ENCODE measurements around the gene IGFL4. TPM values are rescaled to one million over a fixed set of nuclear protein-coding genes. Genes with fewer than 3 reads are reported as not detected.
A peak's percentile ranks its signal among the peaks of the same experiment; 100 is the strongest.
"Not testable (repeated sequence)": the region's sequence is repeated elsewhere in the genome, so short reads cannot be mapped to it uniquely, and the experiment has no call there.

Gene IGFL4
- total RNA-seq, 1 donor from 2014 or later, result 0.84 TPM

DNA sequence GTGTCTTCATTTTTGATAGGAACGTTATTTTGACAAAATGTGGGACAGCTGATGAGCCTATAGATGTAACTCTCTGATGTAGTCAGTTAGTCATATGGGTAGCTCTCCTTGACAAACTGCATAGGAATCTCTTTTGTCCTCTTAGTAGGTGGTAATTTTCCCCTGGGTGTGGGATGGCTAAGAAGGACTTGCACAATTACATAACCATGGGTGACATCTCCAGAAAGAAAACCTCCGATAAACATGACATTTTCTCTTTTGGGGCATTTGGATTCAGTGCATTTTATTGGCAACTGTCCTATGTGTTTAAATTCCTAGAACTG is 41.9 kb upstream of the IGFL4 start:
- no peak overlapping the region for H3K4me3 Mint-ChIP-seq (ENCODE audit: low read depth)
- TF ChIP-seq, protein P1, sequence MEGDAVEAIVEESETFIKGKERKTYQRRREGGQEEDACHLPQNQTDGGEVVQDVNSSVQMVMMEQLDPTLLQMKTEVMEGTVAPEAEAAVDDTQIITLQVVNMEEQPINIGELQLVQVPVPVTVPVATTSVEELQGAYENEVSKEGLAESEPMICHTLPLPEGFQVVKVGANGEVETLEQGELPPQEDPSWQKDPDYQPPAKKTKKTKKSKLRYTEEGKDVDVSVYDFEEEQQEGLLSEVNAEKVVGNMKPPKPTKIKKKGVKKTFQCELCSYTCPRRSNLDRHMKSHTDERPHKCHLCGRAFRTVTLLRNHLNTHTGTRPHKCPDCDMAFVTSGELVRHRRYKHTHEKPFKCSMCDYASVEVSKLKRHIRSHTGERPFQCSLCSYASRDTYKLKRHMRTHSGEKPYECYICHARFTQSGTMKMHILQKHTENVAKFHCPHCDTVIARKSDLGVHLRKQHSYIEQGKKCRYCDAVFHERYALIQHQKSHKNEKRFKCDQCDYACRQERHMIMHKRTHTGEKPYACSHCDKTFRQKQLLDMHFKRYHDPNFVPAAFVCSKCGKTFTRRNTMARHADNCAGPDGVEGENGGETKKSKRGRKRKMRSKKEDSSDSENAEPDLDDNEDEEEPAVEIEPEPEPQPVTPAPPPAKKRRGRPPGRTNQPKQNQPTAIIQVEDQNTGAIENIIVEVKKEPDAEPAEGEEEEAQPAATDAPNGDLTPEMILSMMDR (IDR thresholded peaks at IDR 0.05; ENCODE audit: unreplicated experiment), result no peak
- no peak for DNase-seq (ENCODE audit: low spot score, unreplicated experiment)
- H3K27me3 Mint-ChIP-seq, result peaks cover 3% of the 10 kb centered on the region
- H3K4me1 Mint-ChIP-seq (ENCODE audit: low read depth), result no peaks in the 10 kb centered on the region
- peaks cover 10% of the 10 kb centered on the region for H3K9me3 Mint-ChIP-seq (ENCODE audit: low read depth)
- no peaks in the 10 kb centered on the region for H3K36me3 Mint-ChIP-seq (ENCODE audit: insufficient read depth)
- H3K27ac Mint-ChIP-seq, result no peak overlapping the region

DNA sequence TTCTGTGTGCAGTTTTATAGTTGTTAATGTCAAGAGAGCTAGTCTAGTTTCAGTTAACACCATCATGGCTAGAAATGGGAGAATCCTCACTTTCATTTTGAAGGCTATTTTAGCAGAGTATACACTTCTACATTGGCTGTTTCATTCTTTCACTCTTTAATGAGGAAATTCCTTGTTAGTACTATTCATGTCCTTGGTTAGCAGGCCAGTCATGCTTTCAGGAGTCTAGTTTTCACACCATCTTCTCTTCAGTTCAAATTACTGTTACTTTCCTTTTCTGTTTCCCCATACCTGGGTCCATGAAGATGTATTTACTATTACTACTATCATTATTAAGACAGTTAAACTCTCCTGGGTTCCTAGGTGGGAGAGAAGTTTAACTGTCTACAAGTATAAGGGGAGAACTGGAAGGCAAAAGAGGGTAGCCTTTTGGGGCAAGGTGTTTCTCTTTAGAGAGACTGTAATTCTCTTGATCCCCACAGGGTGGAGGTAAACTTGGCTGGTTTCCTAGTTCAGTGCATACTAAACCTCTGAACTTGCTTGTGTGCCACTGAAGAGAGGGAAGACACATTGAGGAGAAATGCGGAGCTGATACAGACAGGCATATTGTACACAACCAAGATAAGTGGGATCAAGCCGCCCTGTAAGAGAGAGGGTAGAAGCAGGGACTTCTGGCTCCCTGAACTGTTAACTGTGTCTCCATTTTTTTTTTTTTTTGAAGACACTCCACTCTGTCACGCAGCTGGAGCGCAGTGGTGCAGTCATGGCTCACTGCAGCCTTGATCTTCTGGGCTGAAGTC is 41.3 kb upstream of the IGFL4 start:
- TF ChIP-seq, protein P1 (IDR thresholded peaks at IDR 0.05; ENCODE audit: unreplicated experiment), result peak; percentile 71
- H3K36me3 Mint-ChIP-seq (ENCODE audit: insufficient read depth), result no peaks in the 10 kb centered on the region
- peaks cover 7% of the 10 kb centered on the region for H3K27me3 Mint-ChIP-seq
- H3K9me3 Mint-ChIP-seq (ENCODE audit: low read depth), result peaks cover 10% of the 10 kb centered on the region
- H3K27ac Mint-ChIP-seq, result no peak overlapping the region
- no peak overlapping the region for H3K4me3 Mint-ChIP-seq (ENCODE audit: low read depth)
- no peaks in the 10 kb centered on the region for H3K4me1 Mint-ChIP-seq (ENCODE audit: low read depth)
- peak; percentile 18 for DNase-seq (ENCODE audit: low spot score, unreplicated experiment)

DNA sequence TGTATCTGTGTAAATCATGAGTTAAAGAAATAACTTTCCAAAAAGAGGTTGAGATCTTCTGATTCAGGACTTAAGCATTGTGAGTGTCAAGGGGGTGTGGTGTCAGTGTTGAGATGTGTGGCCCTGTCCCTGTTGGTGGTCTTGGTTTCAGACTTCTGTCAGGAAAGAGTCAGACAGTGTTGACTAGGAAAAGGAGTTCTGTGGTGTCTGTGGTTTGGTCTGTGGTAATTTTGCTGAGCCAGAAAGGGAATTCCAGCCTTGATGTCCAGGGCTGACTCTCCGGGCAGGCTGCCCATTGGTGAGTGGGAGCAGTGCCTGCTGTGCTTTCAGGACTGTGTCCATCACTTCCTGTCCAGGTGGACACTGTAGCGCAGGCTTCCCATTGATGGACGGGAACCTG is 39.8 kb upstream of the IGFL4 start:
- peaks cover 23% of the 10 kb centered on the region for H3K27me3 Mint-ChIP-seq
- no peaks in the 10 kb centered on the region for H3K36me3 Mint-ChIP-seq (ENCODE audit: insufficient read depth)
- H3K4me1 Mint-ChIP-seq (ENCODE audit: low read depth), result peaks cover 1% of the 10 kb centered on the region
- TF ChIP-seq, protein P1 (IDR thresholded peaks at IDR 0.05; ENCODE audit: unreplicated experiment), result no peak
- H3K9me3 Mint-ChIP-seq (ENCODE audit: low read depth), result peaks cover 4% of the 10 kb centered on the region
- H3K4me3 Mint-ChIP-seq (ENCODE audit: low read depth), result no peak overlapping the region
- DNase-seq (ENCODE audit: low spot score, unreplicated experiment), result no peak
- no peak overlapping the region for H3K27ac Mint-ChIP-seq

DNA sequence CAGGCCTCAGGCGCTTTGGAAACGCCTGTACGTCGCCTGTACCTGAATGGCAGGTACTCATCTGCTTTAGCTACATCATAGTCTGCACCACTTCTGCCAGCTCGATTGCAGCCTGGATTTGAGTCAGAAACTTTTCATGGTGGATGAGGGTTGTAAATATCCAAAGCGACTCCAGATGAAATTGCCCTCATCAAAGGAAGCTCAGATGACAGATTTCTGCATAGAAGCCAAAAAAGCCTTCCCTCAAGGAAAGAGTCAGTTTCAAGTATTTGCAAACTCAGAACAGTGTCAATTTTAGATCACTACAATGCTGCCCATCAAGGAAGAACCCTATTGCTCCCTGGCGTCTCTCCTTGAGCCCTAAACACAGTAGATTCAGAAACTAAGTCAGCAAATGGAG is 38.8 kb upstream of the IGFL4 start:
- no peak overlapping the region for H3K4me3 Mint-ChIP-seq (ENCODE audit: low read depth)
- peaks cover 30% of the 10 kb centered on the region for H3K27me3 Mint-ChIP-seq
- H3K36me3 Mint-ChIP-seq (ENCODE audit: insufficient read depth), result no peaks in the 10 kb centered on the region
- DNase-seq (ENCODE audit: low spot score, unreplicated experiment), result no peak
- no peaks in the 10 kb centered on the region for H3K9me3 Mint-ChIP-seq (ENCODE audit: low read depth)
- H3K4me1 Mint-ChIP-seq (ENCODE audit: low read depth), result peaks cover 1% of the 10 kb centered on the region
- TF ChIP-seq, protein P1 (IDR thresholded peaks at IDR 0.05; ENCODE audit: unreplicated experiment), result no peak
- no peak overlapping the region for H3K27ac Mint-ChIP-seq

DNA sequence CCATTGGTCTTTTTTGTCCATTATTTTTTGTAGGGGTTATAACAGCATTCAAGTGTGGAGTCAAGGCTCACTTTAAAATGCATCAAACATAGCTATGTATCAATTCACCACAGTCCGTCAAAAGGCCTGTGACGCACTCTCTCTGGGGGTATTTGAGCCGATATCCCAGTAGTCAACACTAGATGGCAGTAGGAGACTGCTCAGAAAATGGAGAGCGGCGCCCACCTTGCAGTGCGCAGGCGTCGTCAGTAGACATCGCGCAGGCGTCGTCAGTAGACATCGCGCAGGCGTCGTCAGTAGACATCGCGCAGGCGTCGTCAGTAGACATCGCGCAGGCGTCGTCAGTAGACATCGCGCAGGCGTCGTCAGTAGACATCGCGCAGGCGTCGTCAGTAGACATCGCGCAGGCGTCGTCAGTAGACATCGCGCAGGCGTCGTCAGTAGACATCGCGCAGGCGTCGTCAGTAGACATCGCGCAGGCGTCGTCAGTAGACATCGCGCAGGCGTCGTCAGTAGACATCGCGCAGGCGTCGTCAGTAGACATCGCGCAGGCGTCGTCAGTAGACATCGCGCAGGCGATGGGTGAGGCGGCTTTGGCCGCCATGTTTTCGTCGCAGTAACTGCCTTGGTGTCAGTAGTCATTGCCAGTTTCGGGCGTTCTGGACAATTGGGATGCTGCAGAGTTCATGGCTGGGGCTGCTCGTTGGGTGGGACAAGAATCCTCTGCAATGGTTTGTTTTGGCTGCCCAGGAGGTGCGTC is 38.0 kb upstream of the IGFL4 start:
- not testable (repeated sequence) for H3K27ac Mint-ChIP-seq; H3K4me3 Mint-ChIP-seq (ENCODE audit: low read depth); H3K9me3 Mint-ChIP-seq (ENCODE audit: low read depth); DNase-seq (ENCODE audit: low spot score, unreplicated experiment); H3K4me1 Mint-ChIP-seq (ENCODE audit: low read depth); H3K36me3 Mint-ChIP-seq (ENCODE audit: insufficient read depth)
- peaks cover 35% of the 10 kb centered on the region for H3K27me3 Mint-ChIP-seq
- TF ChIP-seq, protein P1 (IDR thresholded peaks at IDR 0.05; ENCODE audit: unreplicated experiment), result peak; percentile 52

All from progenitor cell of endocrine pancreas (in vitro differentiated cells).